CD4-positive, CD25-positive, alpha-beta regulatory T cell (primary cell): ENCODE data around the gene HYLS1. TPM values are rescaled to one million over a fixed set of nuclear protein-coding genes. Genes with fewer than 3 reads are reported as not detected.
A peak's percentile ranks its signal among the peaks of the same experiment; 100 is the strongest.
"Not testable (repeated sequence)": the region's sequence is repeated elsewhere in the genome, so short reads cannot be mapped to it uniquely, and the experiment has no call there.

Source experiments
- ATAC-seq, 2 donors: fragments of 150-1000 bp; cut with Tn5 transposase; one replicate each; pipeline ENCODE4 v1.10.0; 2021; ENCODE audit warnings: low read depth in 2 of 2, moderate number of reproducible peaks in 2 of 2, moderate library complexity in 1 of 2
- DNase-seq, 3 donors: peaks; one replicate each; pipeline versions ENCODE4 v3.0.0 to v3.0.0-alpha.2; 2012 to 2022; ENCODE audit warnings: mixed read lengths in 1 of 3
- H3K27ac ChIP-seq: one replicate; pipeline ENCODE4 v1.7.0; 2013; ENCODE audit warnings: mild to moderate bottlenecking, low read length; ENCODE audit not compliant: insufficient read depth, poor library complexity, severe bottlenecking
- H3K27me3 ChIP-seq: one replicate; pipeline ENCODE4 v1.7.0; 2013; ENCODE audit warnings: low read length; ENCODE audit not compliant: control insufficient read depth, insufficient read depth
- H3K36me3 ChIP-seq: one replicate; pipeline ENCODE4 v1.7.0; 2013; ENCODE audit warnings: mild to moderate bottlenecking, low read length, moderate library complexity; ENCODE audit not compliant: control insufficient read depth, insufficient read depth
- H3K4me1 ChIP-seq: 2 replicates; pipeline ENCODE4 v1.7.0; 2013; ENCODE audit warnings: mild to moderate bottlenecking, low read length; ENCODE audit not compliant: insufficient read depth, control insufficient read depth, poor library complexity, severe bottlenecking
- H3K4me3 ChIP-seq: one replicate; pipeline ENCODE4 v1.7.0; 2013; ENCODE audit warnings: low read depth, mild to moderate bottlenecking, low read length, moderate library complexity
- H3K9me3 ChIP-seq, 2 experiments: 1 replicate in 1 of 2; 2 replicates in 1 of 2; pipeline ENCODE4 v1.7.0; 2013; ENCODE audit warnings: low read length in 2 of 2, mild to moderate bottlenecking in 1 of 2, moderate library complexity in 1 of 2; ENCODE audit not compliant: control insufficient read depth in 2 of 2
- H3K27ac Mint-ChIP-seq, 3 donors: one replicate each; pipeline ENCODE4 v1.8.0; 2020 to 2022; ENCODE audit warnings: mild to moderate bottlenecking in 3 of 3, mixed read lengths in 3 of 3, moderate library complexity in 2 of 3
- H3K27me3 Mint-ChIP-seq: one replicate; pipeline ENCODE4 v1.8.0; 2022; ENCODE audit warnings: mild to moderate bottlenecking, mixed read lengths
- H3K36me3 Mint-ChIP-seq: one replicate; pipeline ENCODE4 v1.8.0; 2020; ENCODE audit warnings: mixed read lengths
- H3K4me1 Mint-ChIP-seq, 4 donors: one replicate each; pipeline ENCODE4 v1.8.0; 2020 to 2022; ENCODE audit warnings: mixed read lengths in 4 of 4, mild to moderate bottlenecking in 1 of 4
- H3K4me3 Mint-ChIP-seq, 4 donors: one replicate each; pipeline ENCODE4 v1.8.0; 2020 to 2022; ENCODE audit warnings: mild to moderate bottlenecking in 4 of 4, mixed read lengths in 4 of 4, moderate library complexity in 3 of 4
- H3K9me3 Mint-ChIP-seq, 7 donors: one replicate each; pipeline ENCODE4 v1.8.0; 2020 to 2022; ENCODE audit warnings: mixed read lengths in 7 of 7, mild to moderate bottlenecking in 3 of 7, moderate library complexity in 2 of 7
- polyA plus RNA-seq, 4 donors: library from polyadenylated mRNA; unstranded; fragments of 300-500 nt; fragmentation: Illumina TruSeq; gene quantifications; one replicate each; pipeline ENCODE4 v1.2.3, GENCODE V29; 2021
- total RNA-seq: library from RNA; stranded (reverse); gene quantifications from one replicate; pipeline ENCODE4 v1.2.3, GENCODE V29; 2022

HYLS1 gene
- 3.1 TPM for total RNA-seq
- 10 to 100 TPM in 3 of 4 donors, 1 to 10 TPM in 1; 6.7 to 13.3 (median 11.8) TPM for polyA plus RNA-seq

- ATAC-seq (peak; percentile 86 to 88), DNase-seq (peak; percentile 94 to 99 (median 95))
- peak within 1 kb of the TSS; percentile 92 to 99 (median 97) for H3K4me3 Mint-ChIP-seq
- Histone ChIP-seq H3K4me1 (peaks cover 17% of the 10 kb centered on the region), H3K36me3 (peaks cover under 1% of the 10 kb centered on the region), H3K27ac (peak within 1 kb of the TSS; percentile 80), H3K4me3 (peak within 1 kb of the TSS; percentile 91), H3K9me3 (no peaks in the 10 kb centered on the region), H3K27me3 (no peaks in the 10 kb centered on the region)
- peaks cover 3% of the 10 kb centered on the region for H3K36me3 Mint-ChIP-seq
- peaks cover 0 to 5% (median 0%) of the 10 kb centered on the region in 7 donors for H3K9me3 Mint-ChIP-seq
- H3K4me1 Mint-ChIP-seq: peaks cover 13 to 45% (median 29%) of the 10 kb centered on the region in 4 donors
- H3K27me3 Mint-ChIP-seq: peaks cover 7% of the 10 kb centered on the region
- peak within 1 kb of the TSS; percentile 92 to 97 (median 95) for H3K27ac Mint-ChIP-seq
These were observed at the start of gene HYLS1 for GRCh38 chr11:125887373-125888324. TSS of gene HYLS1 (plus strand) at chr11:125887668. CDS start at chr11:125899369, 11,701 bp downstream.

GRCh38 chr11:125842321-125842948, 45.0 kb upstream of the HYLS1 start:
- H3K36me3 Mint-ChIP-seq: no peaks in the 10 kb centered on the region

GRCh38 chr11:125846188-125846587, 41.3 kb upstream of the HYLS1 start:
- Histone ChIP-seq H3K27me3 (no peaks in the 10 kb centered on the region), H3K4me1 (no peaks in the 10 kb centered on the region), H3K36me3 (no peaks in the 10 kb centered on the region), H3K4me3 (no peak overlapping the region), H3K9me3 (peaks cover 0 to 19% of the 10 kb centered on the region in 2 experiments), H3K27ac (no peak overlapping the region)
- DNase-seq (no peak), ATAC-seq (no peak)
- Mint-ChIP-seq H3K4me3 (no peak overlapping the region), H3K27me3 (peaks cover 4% of the 10 kb centered on the region), H3K36me3 (no peaks in the 10 kb centered on the region), H3K27ac (no peak overlapping the region), H3K9me3 (peaks cover 4 to 29% (median 20%) of the 10 kb centered on the region in 7 donors), H3K4me1 (no peaks in the 10 kb centered on the region)

More at GRCh38 chr11:125842321-125842948, 45.0 kb upstream of the HYLS1 start:
- no peak for ATAC-seq
- no peak for DNase-seq
- no peak overlapping the region for H3K27ac Mint-ChIP-seq
- Histone ChIP-seq H3K36me3 (no peaks in the 10 kb centered on the region), H3K27me3 (no peaks in the 10 kb centered on the region), H3K9me3 (peaks cover 0 to 19% of the 10 kb centered on the region in 2 experiments), H3K4me3 (no peak overlapping the region), H3K4me1 (no peaks in the 10 kb centered on the region), H3K27ac (no peak overlapping the region)
- no peaks in the 10 kb centered on the region for H3K4me1 Mint-ChIP-seq
- no peak overlapping the region for H3K4me3 Mint-ChIP-seq
- peaks cover 3 to 25% (median 16%) of the 10 kb centered on the region in 7 donors for H3K9me3 Mint-ChIP-seq
- H3K27me3 Mint-ChIP-seq: no peaks in the 10 kb centered on the region

GRCh38 chr11:125857670-125858069, 29.8 kb upstream of the HYLS1 start:
- not testable (repeated sequence) for H3K27me3 ChIP-seq, H3K4me1 Mint-ChIP-seq, H3K4me1 ChIP-seq, H3K27ac ChIP-seq, H3K36me3 ChIP-seq, H3K4me3 ChIP-seq, H3K9me3 ChIP-seq, ATAC-seq, H3K27ac Mint-ChIP-seq, DNase-seq, H3K4me3 Mint-ChIP-seq, H3K36me3 Mint-ChIP-seq
- Mint-ChIP-seq H3K9me3 (peaks cover 0 to 20% (median 5%) of the 10 kb centered on the region in 7 donors), H3K27me3 (peaks cover 16% of the 10 kb centered on the region)

GRCh38 chr11:125862786-125863185, 24.7 kb upstream of the HYLS1 start:
- H3K9me3 ChIP-seq, H3K36me3 ChIP-seq, H3K27me3 ChIP-seq, H3K4me3 ChIP-seq, H3K36me3 Mint-ChIP-seq, H3K27ac Mint-ChIP-seq, ATAC-seq, H3K4me1 Mint-ChIP-seq, H3K27ac ChIP-seq, H3K4me3 Mint-ChIP-seq, H3K4me1 ChIP-seq, DNase-seq, H3K27me3 Mint-ChIP-seq: not testable (repeated sequence)
- H3K9me3 Mint-ChIP-seq: peaks cover 0 to 11% (median 5%) of the 10 kb centered on the region in 7 donors

- H3K4me1 ChIP-seq, ATAC-seq, H3K36me3 ChIP-seq, H3K36me3 Mint-ChIP-seq, H3K27ac Mint-ChIP-seq, H3K4me1 Mint-ChIP-seq, H3K9me3 Mint-ChIP-seq, H3K27ac ChIP-seq, H3K27me3 ChIP-seq, H3K4me3 ChIP-seq, H3K9me3 ChIP-seq, DNase-seq, H3K27me3 Mint-ChIP-seq, H3K4me3 Mint-ChIP-seq: not testable (repeated sequence)
These were observed 22.1 kb upstream of the HYLS1 start for GRCh38 chr11:125865354-125865753.

GRCh38 chr11:125869521-125869920, 17.9 kb upstream of the HYLS1 start:
- H3K36me3 Mint-ChIP-seq: no peaks in the 10 kb centered on the region
- Histone ChIP-seq H3K27me3 (no peaks in the 10 kb centered on the region), H3K27ac (no peak overlapping the region), H3K9me3 (no peaks in the 10 kb centered on the region), H3K4me3 (no peak overlapping the region), H3K4me1 (no peaks in the 10 kb centered on the region), H3K36me3 (no peaks in the 10 kb centered on the region)
- ATAC-seq: no peak
- DNase-seq: no peak
- no peak overlapping the region for H3K4me3 Mint-ChIP-seq
- H3K4me1 Mint-ChIP-seq: peaks cover 0 to 2% (median 0%) of the 10 kb centered on the region in 4 donors
- peaks cover 0 to 7% (median 0%) of the 10 kb centered on the region in 7 donors for H3K9me3 Mint-ChIP-seq
- H3K27me3 Mint-ChIP-seq: no peaks in the 10 kb centered on the region
- no peak overlapping the region for H3K27ac Mint-ChIP-seq
